Measurements from ENCODE around the gene IPPK.

GRCh38 chr9:92564504-92564903 is 105.4 kb downstream of the IPPK start:
- TF ChIP-seq, protein P1, sequence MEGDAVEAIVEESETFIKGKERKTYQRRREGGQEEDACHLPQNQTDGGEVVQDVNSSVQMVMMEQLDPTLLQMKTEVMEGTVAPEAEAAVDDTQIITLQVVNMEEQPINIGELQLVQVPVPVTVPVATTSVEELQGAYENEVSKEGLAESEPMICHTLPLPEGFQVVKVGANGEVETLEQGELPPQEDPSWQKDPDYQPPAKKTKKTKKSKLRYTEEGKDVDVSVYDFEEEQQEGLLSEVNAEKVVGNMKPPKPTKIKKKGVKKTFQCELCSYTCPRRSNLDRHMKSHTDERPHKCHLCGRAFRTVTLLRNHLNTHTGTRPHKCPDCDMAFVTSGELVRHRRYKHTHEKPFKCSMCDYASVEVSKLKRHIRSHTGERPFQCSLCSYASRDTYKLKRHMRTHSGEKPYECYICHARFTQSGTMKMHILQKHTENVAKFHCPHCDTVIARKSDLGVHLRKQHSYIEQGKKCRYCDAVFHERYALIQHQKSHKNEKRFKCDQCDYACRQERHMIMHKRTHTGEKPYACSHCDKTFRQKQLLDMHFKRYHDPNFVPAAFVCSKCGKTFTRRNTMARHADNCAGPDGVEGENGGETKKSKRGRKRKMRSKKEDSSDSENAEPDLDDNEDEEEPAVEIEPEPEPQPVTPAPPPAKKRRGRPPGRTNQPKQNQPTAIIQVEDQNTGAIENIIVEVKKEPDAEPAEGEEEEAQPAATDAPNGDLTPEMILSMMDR (IDR thresholded peaks at IDR 0.05 in 2 of 3, conservative IDR thresholded peaks at IDR 0.05 in 1 of 3; ENCODE audit: borderline replicate concordance in 1 of 3, insufficient read depth in 1 of 3, low read depth in 2 of 3, low read length in 2 of 3): no peak
- TF ChIP-seq CEBPB (IDR thresholded peaks at IDR 0.05; ENCODE audit: low read depth) (no peak), FOSL1 (IDR thresholded peaks at IDR 0.05; ENCODE audit: low read depth) (no peak), EGR1 (IDR thresholded peaks at IDR 0.05; ENCODE audit: low read depth) (no peak), POLR2A (IDR thresholded peaks at IDR 0.05; ENCODE audit: borderline replicate concordance, extremely low read depth, insufficient read depth, insufficient read length) (no peak), ZNF274 (IDR thresholded peaks at IDR 0.05; ENCODE audit: low read depth, low read length) (no peak), YY1 (IDR thresholded peaks at IDR 0.05; ENCODE audit: extremely low read depth, insufficient replicate concordance, low read depth, low read length) (no peak), ZFX (IDR thresholded peaks at IDR 0.05) (no peak), POLR2AphosphoS5 (IDR thresholded peaks at IDR 0.05; ENCODE audit: low read depth, low read length) (no peak)
- TF ChIP-seq, protein P2, sequence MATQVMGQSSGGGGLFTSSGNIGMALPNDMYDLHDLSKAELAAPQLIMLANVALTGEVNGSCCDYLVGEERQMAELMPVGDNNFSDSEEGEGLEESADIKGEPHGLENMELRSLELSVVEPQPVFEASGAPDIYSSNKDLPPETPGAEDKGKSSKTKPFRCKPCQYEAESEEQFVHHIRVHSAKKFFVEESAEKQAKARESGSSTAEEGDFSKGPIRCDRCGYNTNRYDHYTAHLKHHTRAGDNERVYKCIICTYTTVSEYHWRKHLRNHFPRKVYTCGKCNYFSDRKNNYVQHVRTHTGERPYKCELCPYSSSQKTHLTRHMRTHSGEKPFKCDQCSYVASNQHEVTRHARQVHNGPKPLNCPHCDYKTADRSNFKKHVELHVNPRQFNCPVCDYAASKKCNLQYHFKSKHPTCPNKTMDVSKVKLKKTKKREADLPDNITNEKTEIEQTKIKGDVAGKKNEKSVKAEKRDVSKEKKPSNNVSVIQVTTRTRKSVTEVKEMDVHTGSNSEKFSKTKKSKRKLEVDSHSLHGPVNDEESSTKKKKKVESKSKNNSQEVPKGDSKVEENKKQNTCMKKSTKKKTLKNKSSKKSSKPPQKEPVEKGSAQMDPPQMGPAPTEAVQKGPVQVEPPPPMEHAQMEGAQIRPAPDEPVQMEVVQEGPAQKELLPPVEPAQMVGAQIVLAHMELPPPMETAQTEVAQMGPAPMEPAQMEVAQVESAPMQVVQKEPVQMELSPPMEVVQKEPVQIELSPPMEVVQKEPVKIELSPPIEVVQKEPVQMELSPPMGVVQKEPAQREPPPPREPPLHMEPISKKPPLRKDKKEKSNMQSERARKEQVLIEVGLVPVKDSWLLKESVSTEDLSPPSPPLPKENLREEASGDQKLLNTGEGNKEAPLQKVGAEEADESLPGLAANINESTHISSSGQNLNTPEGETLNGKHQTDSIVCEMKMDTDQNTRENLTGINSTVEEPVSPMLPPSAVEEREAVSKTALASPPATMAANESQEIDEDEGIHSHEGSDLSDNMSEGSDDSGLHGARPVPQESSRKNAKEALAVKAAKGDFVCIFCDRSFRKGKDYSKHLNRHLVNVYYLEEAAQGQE (IDR thresholded peaks at IDR 0.05; ENCODE audit: low read depth): no peak

Measured in HCT116 (cell line).